Breast epithelium (tissue), 3 donors: Measurements from ENCODE around the gene CSNK1G1.

Source experiments
- CTCF ChIP-seq, 3 donors: fragments of 450-650 bp; IDR thresholded peaks; one replicate each; pipeline ENCODE4 v1.5.1; 2016 to 2017; ENCODE audit warnings: antibody characterized with exemption in 3 of 3, mild to moderate bottlenecking in 3 of 3, moderate library complexity in 3 of 3
- POLR2A ChIP-seq: fragments of 450-650 bp; IDR thresholded peaks from one replicate; pipeline ENCODE4 v1.6.1; 2016; ENCODE audit warnings: antibody characterized with exemption, mild to moderate bottlenecking, moderate library complexity
- POLR2AphosphoS5 ChIP-seq, 3 donors: sonication (generic); formaldehyde crosslinking; IDR thresholded peaks; one replicate each; pipeline ENCODE4 v1.6.1; 2017; ENCODE audit warnings: antibody characterized with exemption in 3 of 3

GRCh38 chr15:64251121-64251520 lies 104.9 kb downstream of the CSNK1G1 start:
- TF ChIP-seq CTCF (IDR thresholded peaks at IDR 0.05) = no peak
- TF ChIP-seq POLR2A = no peak
- no peak for TF ChIP-seq POLR2AphosphoS5 (IDR thresholded peaks at IDR 0.05)
